ENCODE results near the gene CDC42. TPM values are rescaled to one million over a fixed set of nuclear protein-coding genes. Genes with fewer than 3 reads are reported as not detected.

CDC42 gene
- total RNA-seq, 1 experiment from 2014 or later: 198 TPM

GRCh38 chr1:22043198-22043769 is 9.2 kb upstream of the CDC42 start:
- POLR2A ChIA-PET (ENCODE audit: low non-redundant PET): no interaction called here
- TF ChIP-seq EZH2 (IDR thresholded peaks at IDR 0.05; ENCODE audit: borderline replicate concordance, low read depth, low read length, poor library complexity, severe bottlenecking) (no peak), CTCF (conservative IDR thresholded peaks at IDR 0.05; ENCODE audit: low read depth, low read length) (no peak)
- BruUV-seq (replicated peaks): no TSS peak
- Histone ChIP-seq H3K27me3 (replicated peaks; ENCODE audit: insufficient read depth, low read depth, low read length, poor library complexity) (no peaks in the 10 kb centered on the region), H3K36me3 (ENCODE audit: insufficient read depth, low read length, poor library complexity, severe bottlenecking) (no peaks in the 10 kb centered on the region), H3K27ac (ENCODE audit: low read depth, low read length, poor library complexity, severe bottlenecking) (no peak overlapping the region), H3K9me3 (ENCODE audit: low read depth, low read length, poor library complexity, severe bottlenecking) (no peaks in the 10 kb centered on the region), H3K4me1 (ENCODE audit: insufficient read depth, low read length, poor library complexity, severe bottlenecking) (peaks cover 19% of the 10 kb centered on the region), H3K4me3 (ENCODE audit: low read depth, low read length, poor library complexity, severe bottlenecking) (no peak overlapping the region)
- intact Hi-C loops (cut with micrococcal nuclease; ENCODE audit: unreplicated experiment): no loop called here
- no peak for DNase-seq (ENCODE audit: low spot score)
- CTCF ChIA-PET: no interaction called here

DNA sequence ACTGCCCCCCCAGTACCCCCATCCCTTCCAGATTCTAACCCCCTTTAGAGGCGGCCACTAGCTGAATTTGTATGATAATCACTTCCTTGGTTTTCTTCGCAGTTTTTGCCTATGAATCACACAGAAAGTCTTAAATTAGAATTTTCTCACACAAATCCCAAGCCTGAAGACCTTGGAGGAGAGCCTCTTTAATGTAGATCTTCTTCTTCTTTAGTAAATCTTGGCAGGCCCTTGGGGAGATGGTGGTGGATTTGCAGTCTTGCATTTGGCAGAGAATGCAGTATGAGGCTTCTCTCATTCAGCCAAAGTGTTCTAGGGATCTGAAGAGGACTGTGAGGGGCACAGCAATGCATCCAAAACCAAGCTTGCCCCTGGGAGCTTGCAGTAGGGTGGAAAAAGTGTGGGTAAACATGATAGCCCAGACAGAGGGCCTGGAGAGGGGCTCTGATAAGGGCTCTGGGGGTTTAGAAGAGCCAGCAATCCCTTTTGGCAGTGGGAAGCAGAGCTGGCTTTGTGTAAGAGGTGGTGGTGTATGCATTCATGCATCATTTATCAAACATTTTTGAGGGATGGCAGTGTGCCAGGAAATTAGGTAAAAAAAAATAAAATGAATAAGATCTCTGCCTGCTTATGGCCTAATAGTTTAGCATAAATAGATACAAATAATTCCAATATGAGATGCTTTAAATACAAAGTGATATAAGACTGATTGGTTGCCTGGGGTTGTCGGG is 7.7 kb upstream of the CDC42 start:
- POLR2A ChIA-PET (ENCODE audit: low non-redundant PET): interaction anchor here (0.6 kb wide), 1 partner anchor 1159 kb away, joined by 4 read pairs; no protein-coding TSS in a partner anchor
- TF ChIP-seq EZH2 (IDR thresholded peaks at IDR 0.05; ENCODE audit: borderline replicate concordance, low read depth, low read length, poor library complexity, severe bottlenecking) (no peak), CTCF (conservative IDR thresholded peaks at IDR 0.05; ENCODE audit: low read depth, low read length) (no peak)
- BruUV-seq (replicated peaks): no TSS peak
- H3K9me3 ChIP-seq (ENCODE audit: low read depth, low read length, poor library complexity, severe bottlenecking): no peaks in the 10 kb centered on the region
- no peak overlapping the region for H3K4me3 ChIP-seq (ENCODE audit: low read depth, low read length, poor library complexity, severe bottlenecking)
- peaks cover 13% of the 10 kb centered on the region for H3K4me1 ChIP-seq (ENCODE audit: insufficient read depth, low read length, poor library complexity, severe bottlenecking)
- H3K27me3 ChIP-seq (replicated peaks; ENCODE audit: insufficient read depth, low read depth, low read length, poor library complexity): no peaks in the 10 kb centered on the region
- H3K27ac ChIP-seq (ENCODE audit: low read depth, low read length, poor library complexity, severe bottlenecking): no peak overlapping the region
- CTCF ChIA-PET: no interaction called here
- DNase-seq (ENCODE audit: low spot score): no peak
- intact Hi-C loops (cut with micrococcal nuclease; ENCODE audit: unreplicated experiment): no loop called here
- H3K36me3 ChIP-seq (ENCODE audit: insufficient read depth, low read length, poor library complexity, severe bottlenecking): no peaks in the 10 kb centered on the region

- DNase-seq (ENCODE audit: low spot score): no peak
- intact Hi-C loops (cut with micrococcal nuclease; ENCODE audit: unreplicated experiment): no loop called here
- Histone ChIP-seq H3K4me3 (ENCODE audit: low read depth, low read length, poor library complexity, severe bottlenecking) (no peak overlapping the region), H3K27ac (ENCODE audit: low read depth, low read length, poor library complexity, severe bottlenecking) (no peak overlapping the region), H3K4me1 (ENCODE audit: insufficient read depth, low read length, poor library complexity, severe bottlenecking) (peaks cover 7% of the 10 kb centered on the region), H3K9me3 (ENCODE audit: low read depth, low read length, poor library complexity, severe bottlenecking) (no peaks in the 10 kb centered on the region), H3K36me3 (ENCODE audit: insufficient read depth, low read length, poor library complexity, severe bottlenecking) (no peaks in the 10 kb centered on the region), H3K27me3 (replicated peaks; ENCODE audit: insufficient read depth, low read depth, low read length, poor library complexity) (no peaks in the 10 kb centered on the region)
- ChIA-PET CTCF (no interaction called here), POLR2A (ENCODE audit: low non-redundant PET) (interaction anchor here (0.6 kb wide), 1 partner anchor 1160 kb away, joined by 4 read pairs; no protein-coding TSS in a partner anchor)
- TF ChIP-seq EZH2 (IDR thresholded peaks at IDR 0.05; ENCODE audit: borderline replicate concordance, low read depth, low read length, poor library complexity, severe bottlenecking) (no peak), CTCF (conservative IDR thresholded peaks at IDR 0.05; ENCODE audit: low read depth, low read length) (no peak)
- no TSS peak for BruUV-seq (replicated peaks)
Observed at GRCh38 chr1:22045604-22046228, 6.8 kb upstream of the CDC42 start.
